Gastroesophageal sphincter (tissue), 3 donors: ENCODE results near the gene PSMD14.

ENCODE experiments used
- EP300 ChIP-seq: sonication (generic); formaldehyde crosslinking; IDR thresholded peaks from one replicate; pipeline ENCODE4 v1.6.1; 2017; ENCODE audit warnings: antibody characterized with exemption, mild to moderate bottlenecking
- POLR2A ChIP-seq, 2 donors: fragments of 450-650 bp; IDR thresholded peaks; one replicate each; pipeline ENCODE4 v1.6.1; 2017; ENCODE audit warnings: antibody characterized with exemption in 2 of 2, mild to moderate bottlenecking in 2 of 2, moderate library complexity in 1 of 2
- TF ChIP-seq, protein P1 (sequence below), 4 experiments: fragments of 200-600 bp in 2 of 4; fragments of 450-650 bp in 2 of 4; sonication (generic) in 1 of 4; IDR thresholded peaks; one replicate each; pipeline ENCODE4 v1.5.1; 2017 to 2019; ENCODE audit warnings: antibody characterized with exemption in 4 of 4, mild to moderate bottlenecking in 2 of 4, moderate library complexity in 2 of 4

GRCh38 chr2:161352719-161353118, 44.5 kb downstream of the PSMD14 start:
- TF ChIP-seq POLR2A (IDR thresholded peaks at IDR 0.05) (no peak), EP300 (no peak)
- TF ChIP-seq, protein P1, sequence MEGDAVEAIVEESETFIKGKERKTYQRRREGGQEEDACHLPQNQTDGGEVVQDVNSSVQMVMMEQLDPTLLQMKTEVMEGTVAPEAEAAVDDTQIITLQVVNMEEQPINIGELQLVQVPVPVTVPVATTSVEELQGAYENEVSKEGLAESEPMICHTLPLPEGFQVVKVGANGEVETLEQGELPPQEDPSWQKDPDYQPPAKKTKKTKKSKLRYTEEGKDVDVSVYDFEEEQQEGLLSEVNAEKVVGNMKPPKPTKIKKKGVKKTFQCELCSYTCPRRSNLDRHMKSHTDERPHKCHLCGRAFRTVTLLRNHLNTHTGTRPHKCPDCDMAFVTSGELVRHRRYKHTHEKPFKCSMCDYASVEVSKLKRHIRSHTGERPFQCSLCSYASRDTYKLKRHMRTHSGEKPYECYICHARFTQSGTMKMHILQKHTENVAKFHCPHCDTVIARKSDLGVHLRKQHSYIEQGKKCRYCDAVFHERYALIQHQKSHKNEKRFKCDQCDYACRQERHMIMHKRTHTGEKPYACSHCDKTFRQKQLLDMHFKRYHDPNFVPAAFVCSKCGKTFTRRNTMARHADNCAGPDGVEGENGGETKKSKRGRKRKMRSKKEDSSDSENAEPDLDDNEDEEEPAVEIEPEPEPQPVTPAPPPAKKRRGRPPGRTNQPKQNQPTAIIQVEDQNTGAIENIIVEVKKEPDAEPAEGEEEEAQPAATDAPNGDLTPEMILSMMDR (IDR thresholded peaks at IDR 0.05): no peak
